CD4-positive, alpha-beta T cell (primary cell): ENCODE results near the gene PEDS1. TPM values are rescaled to one million over a fixed set of nuclear protein-coding genes. Genes with fewer than 3 reads are reported as not detected.

Experiments used
- ATAC-seq: fragments of 200-7000 bp; cut with Tn5 transposase; one replicate; pipeline ENCODE4 v1.10.0; 2022; ENCODE audit warnings: mild to moderate bottlenecking; ENCODE audit not compliant: poor library complexity
- CTCF ChIA-PET: fragments of 350-600 bp; sonication (Branson Sonifier 250); formaldehyde crosslinking; loops from one replicate; lab custom pipeline; 2021; ENCODE audit warnings: antibody characterized with exemption, inconsistent platforms; lab: Charles Lee
- POLR2A ChIA-PET: fragments of 350-600 bp; sonication (Branson Sonifier 250); formaldehyde crosslinking; loops from one replicate; lab custom pipeline; 2021; ENCODE audit warnings: antibody characterized with exemption, inconsistent platforms; lab: Charles Lee
- DNase-seq, 14 experiments: peaks; one replicate each; pipeline ENCODE4 v3.0.0-alpha.2; 2013 to 2020; ENCODE audit warnings: mixed read lengths in 2 of 14
- H3K27ac ChIP-seq, 2 donors: one replicate each; pipeline versions ENCODE4 v1.5.1 to v1.7.0; 2013; ENCODE audit warnings: low read length in 2 of 2, low read depth in 1 of 2, mild to moderate bottlenecking in 1 of 2
- H3K27me3 ChIP-seq, 2 experiments: 1 replicate in 1 of 2; 2 replicates in 1 of 2; pipeline versions ENCODE4 v1.6.1 to v1.7.0; 2013; ENCODE audit warnings: low read length in 2 of 2, control low read depth in 1 of 2, mild to moderate bottlenecking in 1 of 2, moderate library complexity in 1 of 2; ENCODE audit not compliant: insufficient read depth in 2 of 2, control insufficient read depth in 1 of 2
- H3K36me3 ChIP-seq: one replicate; pipeline ENCODE4 v1.6.1; 2013; ENCODE audit warnings: low read length, control low read depth; ENCODE audit not compliant: insufficient read depth
- H3K4me1 ChIP-seq: one replicate; pipeline ENCODE4 v1.6.1; 2013; ENCODE audit warnings: low read length, control low read depth; ENCODE audit not compliant: insufficient read depth
- H3K4me3 ChIP-seq: one replicate; pipeline ENCODE4 v1.5.1; 2013; ENCODE audit warnings: mild to moderate bottlenecking, low read length, moderate library complexity
- H3K9me3 ChIP-seq, 2 experiments: 1 replicate in 1 of 2; 2 replicates in 1 of 2; pipeline versions ENCODE4 v1.6.1 to v1.7.0; 2013; ENCODE audit warnings: low read length in 2 of 2, mild to moderate bottlenecking in 2 of 2, control low read depth in 1 of 2, moderate library complexity in 1 of 2; ENCODE audit not compliant: control insufficient read depth in 1 of 2, insufficient read depth in 1 of 2
- H3K27ac Mint-ChIP-seq: one replicate; pipeline ENCODE4 v1.8.0; 2020; ENCODE audit warnings: mixed read lengths
- H3K27me3 Mint-ChIP-seq: one replicate; pipeline ENCODE4 v1.8.0; 2021; ENCODE audit warnings: mixed read lengths
- H3K36me3 Mint-ChIP-seq: one replicate; pipeline ENCODE4 v1.8.0; 2021; ENCODE audit warnings: low read depth, mixed read lengths
- H3K4me1 Mint-ChIP-seq: one replicate; pipeline ENCODE4 v1.8.0; 2021; ENCODE audit warnings: low read depth, mixed read lengths
- H3K4me3 Mint-ChIP-seq: one replicate; pipeline ENCODE4 v1.8.0; 2020; ENCODE audit warnings: mild to moderate bottlenecking, mixed read lengths
- H3K9me3 Mint-ChIP-seq: one replicate; pipeline ENCODE4 v1.8.0; 2020; ENCODE audit warnings: mixed read lengths
- intact Hi-C, 2 experiments: fragments of 100-400 bp; cut with DNase I in 1 of 2; cut with micrococcal nuclease in 1 of 2; formaldehyde crosslinking; loops; one replicate each; pipeline versions ENCODE4 v1.15.1 to v1.9.0; 2023 to 2025; cut with DNase I, micrococcal nuclease
- total RNA-seq, 174 experiments: library from RNA in 2 of 174; stranded (reverse) in 2 of 174; gene quantifications; one replicate each; pipeline ENCODE4 v1.2.3 and lab custom pipeline; 2021 to 2026
- TF ChIP-seq, protein P1 (sequence below): fragments of 200-600 bp; IDR thresholded peaks from one replicate; pipeline ENCODE4 v1.8.0; 2022; ENCODE audit warnings: antibody characterized with exemption, mild to moderate bottlenecking

PEDS1 gene
- total RNA-seq, 2 experiments from 2014 or later = 21.3 to 21.9 TPM

DNA sequence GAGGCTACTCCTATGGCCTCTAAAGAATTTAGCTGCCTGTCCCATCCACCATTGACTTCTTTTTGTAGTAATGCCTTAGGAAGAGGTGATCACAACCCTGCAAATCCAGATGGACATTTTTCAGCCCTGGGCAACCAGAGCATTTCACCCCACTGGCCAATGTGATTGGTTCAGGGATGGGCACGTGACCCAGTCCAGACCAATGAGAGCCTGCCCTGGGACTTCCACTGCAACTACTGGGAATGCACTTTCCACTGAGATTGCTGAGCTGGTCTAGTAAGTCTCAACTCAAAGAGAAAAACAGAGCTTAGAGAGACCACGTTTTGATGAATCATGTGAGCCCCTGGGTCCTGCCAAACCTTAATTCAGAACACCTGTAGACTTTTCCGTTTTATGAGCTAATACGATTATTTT, 31.7 kb downstream of the PEDS1 start:
- Histone ChIP-seq H3K4me1 (peaks cover 3% of the 10 kb centered on the region), H3K4me3 (no peak overlapping the region), H3K9me3 (no peaks in the 10 kb centered on the region), H3K27ac (no peak overlapping the region), H3K27me3 (no peaks in the 10 kb centered on the region), H3K36me3 (peaks cover 30% of the 10 kb centered on the region)
- Mint-ChIP-seq H3K36me3 (peaks cover 39% of the 10 kb centered on the region), H3K27ac (no peak overlapping the region), H3K4me1 (peaks cover 8% of the 10 kb centered on the region), H3K4me3 (no peak overlapping the region), H3K27me3 (no peaks in the 10 kb centered on the region), H3K9me3 (no peaks in the 10 kb centered on the region)
- ChIA-PET POLR2A (interaction anchor here (0.9 to 1.0 kb wide), 2 partner anchors 28 to 32 kb away, joined by 3 to 6 read pairs; partner anchors contain the start of gene PEDS1), CTCF (interaction anchor here (0.7 to 7.5 kb wide), 6 partner anchors 31 to 356 kb away, joined by 3 to 174 read pairs (median 26); partner anchors contain the start of gene PEDS1)
- ATAC-seq (no peak), DNase-seq (no peak)
- intact Hi-C loops = loop anchor here (1.0 kb wide), 2 partner anchors 47 to 57 kb away; no protein-coding TSS in a partner anchor
- TF ChIP-seq, protein P1, sequence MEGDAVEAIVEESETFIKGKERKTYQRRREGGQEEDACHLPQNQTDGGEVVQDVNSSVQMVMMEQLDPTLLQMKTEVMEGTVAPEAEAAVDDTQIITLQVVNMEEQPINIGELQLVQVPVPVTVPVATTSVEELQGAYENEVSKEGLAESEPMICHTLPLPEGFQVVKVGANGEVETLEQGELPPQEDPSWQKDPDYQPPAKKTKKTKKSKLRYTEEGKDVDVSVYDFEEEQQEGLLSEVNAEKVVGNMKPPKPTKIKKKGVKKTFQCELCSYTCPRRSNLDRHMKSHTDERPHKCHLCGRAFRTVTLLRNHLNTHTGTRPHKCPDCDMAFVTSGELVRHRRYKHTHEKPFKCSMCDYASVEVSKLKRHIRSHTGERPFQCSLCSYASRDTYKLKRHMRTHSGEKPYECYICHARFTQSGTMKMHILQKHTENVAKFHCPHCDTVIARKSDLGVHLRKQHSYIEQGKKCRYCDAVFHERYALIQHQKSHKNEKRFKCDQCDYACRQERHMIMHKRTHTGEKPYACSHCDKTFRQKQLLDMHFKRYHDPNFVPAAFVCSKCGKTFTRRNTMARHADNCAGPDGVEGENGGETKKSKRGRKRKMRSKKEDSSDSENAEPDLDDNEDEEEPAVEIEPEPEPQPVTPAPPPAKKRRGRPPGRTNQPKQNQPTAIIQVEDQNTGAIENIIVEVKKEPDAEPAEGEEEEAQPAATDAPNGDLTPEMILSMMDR = no peak

DNA sequence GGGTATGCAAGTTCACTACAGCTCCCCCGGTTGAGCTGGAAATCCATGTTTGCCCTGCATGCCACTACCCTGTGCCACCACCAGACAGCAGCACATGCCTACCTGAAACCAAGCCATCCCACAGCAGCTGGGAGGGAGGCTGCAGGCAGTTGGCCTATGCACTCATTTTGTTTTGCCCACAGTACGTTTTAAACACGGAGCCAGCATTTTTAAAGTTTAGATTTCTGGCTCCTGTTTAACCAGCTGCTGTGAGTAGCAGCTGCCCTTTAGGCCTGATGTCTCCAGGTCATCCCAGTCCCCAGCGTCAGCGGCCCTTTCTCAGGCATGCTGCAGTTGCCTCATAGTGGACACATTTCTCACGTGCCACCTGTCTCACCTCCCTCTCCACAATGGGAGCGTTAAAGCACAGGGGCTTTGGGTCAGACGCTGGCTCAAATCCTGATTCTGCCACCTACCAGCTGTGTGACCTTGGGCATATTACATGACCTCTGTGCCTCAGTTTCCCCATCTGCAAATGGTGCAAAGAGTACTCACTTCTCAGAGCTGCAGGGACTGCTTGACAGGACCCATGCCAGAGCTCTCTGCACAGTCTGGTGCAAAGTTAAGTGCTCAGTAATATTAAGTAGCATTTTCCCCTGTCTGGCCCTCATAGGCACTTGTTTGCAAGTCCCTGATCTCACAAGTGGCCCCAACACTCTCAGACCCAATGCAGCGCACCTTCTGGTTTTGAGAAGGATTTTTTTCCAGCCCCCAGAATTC, 32.4 kb downstream of the PEDS1 start:
- ChIA-PET POLR2A (interaction anchor here (0.5 to 2.7 kb wide), 9 partner anchors 10 to 66 kb away, joined by 3 to 30 read pairs (median 4); partner anchors contain the start of gene PEDS1), CTCF (interaction anchor here (0.5 to 7.5 kb wide), 26 partner anchors 10 to 628 kb away, joined by 3 to 174 read pairs (median 4); partner anchors contain the start of genes PARD6B and PEDS1)
- Histone ChIP-seq H3K36me3 (peaks cover 22% of the 10 kb centered on the region), H3K4me3 (no peak overlapping the region), H3K9me3 (no peaks in the 10 kb centered on the region), H3K4me1 (peaks cover 9% of the 10 kb centered on the region), H3K27ac (no peak overlapping the region), H3K27me3 (no peaks in the 10 kb centered on the region)
- TF ChIP-seq, protein P1 = peak; percentile 74
- DNase-seq = peak; percentile 48 to 85 (median 62)
- H3K4me3 Mint-ChIP-seq = no peak overlapping the region
- intact Hi-C loops = loop anchor here (1.0 kb wide), 2 partner anchors 48 to 58 kb away; no protein-coding TSS in a partner anchor
- peaks cover 32% of the 10 kb centered on the region for H3K36me3 Mint-ChIP-seq
- H3K9me3 Mint-ChIP-seq = no peaks in the 10 kb centered on the region
- peak overlapping the region; percentile 17 for H3K27ac Mint-ChIP-seq
- peaks cover 12% of the 10 kb centered on the region for H3K4me1 Mint-ChIP-seq
- peak; percentile 83 for ATAC-seq
- no peaks in the 10 kb centered on the region for H3K27me3 Mint-ChIP-seq

DNA sequence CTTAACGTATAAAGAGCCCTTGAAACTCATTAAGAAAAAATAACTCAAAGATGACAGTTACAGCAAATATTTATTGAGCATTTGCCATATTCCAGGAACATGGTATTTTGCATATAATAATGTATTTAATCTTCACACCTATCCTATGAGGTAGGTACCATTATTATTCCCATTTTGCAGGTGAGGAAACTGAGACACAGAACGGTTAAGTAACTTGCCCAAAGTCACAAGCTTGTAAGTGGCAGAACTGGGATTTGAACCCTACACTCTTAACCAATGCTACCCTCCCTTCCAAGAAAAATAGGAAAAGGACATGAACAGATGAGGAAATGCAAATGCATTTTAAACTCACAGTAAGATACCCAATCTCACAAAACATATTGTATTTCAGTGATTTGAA, 35.3 kb downstream of the PEDS1 start:
- no peaks in the 10 kb centered on the region for H3K27me3 Mint-ChIP-seq

More for the DNA sequence above, 35.3 kb downstream of the PEDS1 start:
- Histone ChIP-seq H3K36me3 (no peaks in the 10 kb centered on the region), H3K9me3 (no peaks in the 10 kb centered on the region), H3K27ac (no peak overlapping the region), H3K27me3 (no peaks in the 10 kb centered on the region), H3K4me3 (no peak overlapping the region), H3K4me1 (peaks cover 36% of the 10 kb centered on the region)
- Mint-ChIP-seq H3K4me3 (no peak overlapping the region), H3K36me3 (peaks cover 3% of the 10 kb centered on the region), H3K4me1 (peaks cover 39% of the 10 kb centered on the region), H3K27ac (no peak overlapping the region), H3K9me3 (no peaks in the 10 kb centered on the region)
- DNase-seq (no peak), ATAC-seq (no peak)
- intact Hi-C loops = loop anchor here (5.0 to 10.0 kb wide), 4 partner anchors 303 to 817 kb away; partner anchors contain the start of genes ADNP (in 1 of the 2), PARD6B (in 1 of the 2) and SLC9A8 (in 1 of the 2)
- TF ChIP-seq, protein P1 = no peak
- CTCF ChIA-PET = interaction anchor here (1.0 to 5.1 kb wide), 3 partner anchors 51 to 139 kb away, joined by 4 to 62 read pairs (median 6); no protein-coding TSS in a partner anchor
- POLR2A ChIA-PET = interaction anchor here (0.6 kb wide), 1 partner anchor 351 kb away, joined by 3 read pairs; no protein-coding TSS in a partner anchor
